GM23338 (cell line): ENCODE measurements around the gene STAC2. TPM values are rescaled to one million over a fixed set of nuclear protein-coding genes. Genes with fewer than 3 reads are reported as not detected.

Source experiments
- EZH2phosphoT487 ChIP-seq: fragments of 200-600 bp; sonication (generic); IDR thresholded peaks from one replicate; pipeline ENCODE4 v1.8.1; 2018; ENCODE audit warnings: antibody characterized with exemption; ENCODE audit not compliant: unreplicated experiment
- NANOG ChIP-seq: IDR thresholded peaks from 2 replicates; pipeline ENCODE4 v1.6.1; 2016; ENCODE audit warnings: antibody characterized with exemption, borderline replicate concordance
- polyA plus RNA-seq: library from polyadenylated mRNA; unstranded; fragments of >200 nt; fragmentation: Nextera tagmentation; extraction: Ambion mirVana; gene quantifications from 2 replicates; pipeline ENCODE4 v1.2.1, GENCODE V29; 2016
- total RNA-seq: library from RNA; depleted of rRNA; stranded (reverse); fragments of >200 nt; shearing (Covaris generic); gene quantifications from 2 replicates; pipeline ENCODE4 v1.2.3, GENCODE V29; 2014
- TF ChIP-seq, protein P1 (sequence below): fragments of 250-450 bp; sonication (Bioruptor Pico); IDR thresholded peaks from 2 replicates; pipeline ENCODE4 v1.5.0; 2020; ENCODE audit warnings: mild to moderate bottlenecking, moderate library complexity
- TF ChIP-seq, protein P2 (sequence below): IDR thresholded peaks from one replicate; pipeline ENCODE4 v1.6.1; 2018; ENCODE audit warnings: antibody characterized with exemption; ENCODE audit not compliant: unreplicated experiment

Gene STAC2
- total and polyA plus RNA-seq, 2 experiments from 2014 or later, result 1.9 to 3.1 TPM

DNA sequence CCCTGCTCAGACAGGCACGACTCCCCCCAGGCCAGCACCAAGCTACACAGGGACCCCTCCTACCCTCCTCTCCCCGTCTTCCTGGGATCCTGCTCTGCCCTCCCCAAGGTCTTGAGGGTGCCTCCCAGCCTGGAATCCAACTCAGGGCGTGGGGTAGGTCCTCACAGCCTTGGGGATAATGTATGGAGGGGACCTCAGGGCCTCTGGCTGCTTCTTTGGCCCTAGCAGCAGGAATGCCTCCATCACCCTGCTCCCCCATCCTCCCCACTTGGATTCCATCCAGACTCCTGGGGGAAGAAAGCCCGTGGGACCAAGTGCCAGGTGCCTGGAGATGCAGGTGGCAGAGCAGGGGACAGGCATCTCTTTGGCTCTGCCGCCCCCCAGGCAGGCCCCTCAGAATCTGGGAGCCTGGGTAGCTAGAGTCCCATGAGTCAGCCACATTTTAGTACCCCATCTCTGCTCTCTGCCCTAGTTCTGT, 10.7 kb upstream of the STAC2 start (continued):
- TF ChIP-seq, protein P1, sequence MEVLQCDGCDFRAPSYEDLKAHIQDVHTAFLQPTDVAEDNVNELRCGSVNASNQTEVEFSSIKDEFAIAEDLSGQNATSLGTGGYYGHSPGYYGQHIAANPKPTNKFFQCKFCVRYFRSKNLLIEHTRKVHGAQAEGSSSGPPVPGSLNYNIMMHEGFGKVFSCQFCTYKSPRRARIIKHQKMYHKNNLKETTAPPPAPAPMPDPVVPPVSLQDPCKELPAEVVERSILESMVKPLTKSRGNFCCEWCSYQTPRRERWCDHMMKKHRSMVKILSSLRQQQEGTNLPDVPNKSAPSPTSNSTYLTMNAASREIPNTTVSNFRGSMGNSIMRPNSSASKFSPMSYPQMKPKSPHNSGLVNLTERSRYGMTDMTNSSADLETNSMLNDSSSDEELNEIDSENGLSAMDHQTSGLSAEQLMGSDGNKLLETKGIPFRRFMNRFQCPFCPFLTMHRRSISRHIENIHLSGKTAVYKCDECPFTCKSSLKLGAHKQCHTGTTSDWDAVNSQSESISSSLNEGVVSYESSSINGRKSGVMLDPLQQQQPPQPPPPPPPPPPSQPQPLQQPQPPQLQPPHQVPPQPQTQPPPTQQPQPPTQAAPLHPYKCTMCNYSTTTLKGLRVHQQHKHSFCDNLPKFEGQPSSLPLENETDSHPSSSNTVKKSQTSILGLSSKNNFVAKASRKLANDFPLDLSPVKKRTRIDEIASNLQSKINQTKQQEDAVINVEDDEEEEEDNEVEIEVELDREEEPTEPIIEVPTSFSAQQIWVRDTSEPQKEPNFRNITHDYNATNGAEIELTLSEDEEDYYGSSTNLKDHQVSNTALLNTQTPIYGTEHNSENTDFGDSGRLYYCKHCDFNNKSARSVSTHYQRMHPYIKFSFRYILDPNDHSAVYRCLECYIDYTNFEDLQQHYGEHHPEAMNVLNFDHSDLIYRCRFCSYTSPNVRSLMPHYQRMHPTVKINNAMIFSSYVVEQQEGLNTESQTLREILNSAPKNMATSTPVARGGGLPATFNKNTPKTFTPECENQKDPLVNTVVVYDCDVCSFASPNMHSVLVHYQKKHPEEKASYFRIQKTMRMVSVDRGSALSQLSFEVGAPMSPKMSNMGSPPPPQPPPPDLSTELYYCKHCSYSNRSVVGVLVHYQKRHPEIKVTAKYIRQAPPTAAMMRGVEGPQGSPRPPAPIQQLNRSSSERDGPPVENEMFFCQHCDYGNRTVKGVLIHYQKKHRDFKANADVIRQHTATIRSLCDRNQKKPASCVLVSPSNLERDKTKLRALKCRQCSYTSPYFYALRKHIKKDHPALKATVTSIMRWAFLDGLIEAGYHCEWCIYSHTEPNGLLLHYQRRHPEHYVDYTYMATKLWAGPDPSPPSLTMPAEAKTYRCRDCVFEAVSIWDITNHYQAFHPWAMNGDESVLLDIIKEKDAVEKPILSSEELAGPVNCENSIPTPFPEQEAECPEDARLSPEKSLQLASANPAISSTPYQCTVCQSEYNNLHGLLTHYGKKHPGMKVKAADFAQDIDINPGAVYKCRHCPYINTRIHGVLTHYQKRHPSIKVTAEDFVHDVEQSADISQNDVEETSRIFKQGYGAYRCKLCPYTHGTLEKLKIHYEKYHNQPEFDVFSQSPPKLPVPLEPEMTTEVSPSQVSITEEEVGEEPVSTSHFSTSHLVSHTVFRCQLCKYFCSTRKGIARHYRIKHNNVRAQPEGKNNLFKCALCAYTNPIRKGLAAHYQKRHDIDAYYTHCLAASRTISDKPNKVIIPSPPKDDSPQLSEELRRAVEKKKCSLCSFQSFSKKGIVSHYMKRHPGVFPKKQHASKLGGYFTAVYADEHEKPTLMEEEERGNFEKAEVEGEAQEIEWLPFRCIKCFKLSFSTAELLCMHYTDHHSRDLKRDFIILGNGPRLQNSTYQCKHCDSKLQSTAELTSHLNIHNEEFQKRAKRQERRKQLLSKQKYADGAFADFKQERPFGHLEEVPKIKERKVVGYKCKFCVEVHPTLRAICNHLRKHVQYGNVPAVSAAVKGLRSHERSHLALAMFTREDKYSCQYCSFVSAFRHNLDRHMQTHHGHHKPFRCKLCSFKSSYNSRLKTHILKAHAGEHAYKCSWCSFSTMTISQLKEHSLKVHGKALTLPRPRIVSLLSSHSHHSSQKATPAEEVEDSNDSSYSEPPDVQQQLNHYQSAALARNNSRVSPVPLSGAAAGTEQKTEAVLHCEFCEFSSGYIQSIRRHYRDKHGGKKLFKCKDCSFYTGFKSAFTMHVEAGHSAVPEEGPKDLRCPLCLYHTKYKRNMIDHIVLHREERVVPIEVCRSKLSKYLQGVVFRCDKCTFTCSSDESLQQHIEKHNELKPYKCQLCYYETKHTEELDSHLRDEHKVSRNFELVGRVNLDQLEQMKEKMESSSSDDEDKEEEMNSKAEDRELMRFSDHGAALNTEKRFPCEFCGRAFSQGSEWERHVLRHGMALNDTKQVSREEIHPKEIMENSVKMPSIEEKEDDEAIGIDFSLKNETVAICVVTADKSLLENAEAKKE (CRISPR knock-in tag), result no peak
- TF ChIP-seq, protein P2, sequence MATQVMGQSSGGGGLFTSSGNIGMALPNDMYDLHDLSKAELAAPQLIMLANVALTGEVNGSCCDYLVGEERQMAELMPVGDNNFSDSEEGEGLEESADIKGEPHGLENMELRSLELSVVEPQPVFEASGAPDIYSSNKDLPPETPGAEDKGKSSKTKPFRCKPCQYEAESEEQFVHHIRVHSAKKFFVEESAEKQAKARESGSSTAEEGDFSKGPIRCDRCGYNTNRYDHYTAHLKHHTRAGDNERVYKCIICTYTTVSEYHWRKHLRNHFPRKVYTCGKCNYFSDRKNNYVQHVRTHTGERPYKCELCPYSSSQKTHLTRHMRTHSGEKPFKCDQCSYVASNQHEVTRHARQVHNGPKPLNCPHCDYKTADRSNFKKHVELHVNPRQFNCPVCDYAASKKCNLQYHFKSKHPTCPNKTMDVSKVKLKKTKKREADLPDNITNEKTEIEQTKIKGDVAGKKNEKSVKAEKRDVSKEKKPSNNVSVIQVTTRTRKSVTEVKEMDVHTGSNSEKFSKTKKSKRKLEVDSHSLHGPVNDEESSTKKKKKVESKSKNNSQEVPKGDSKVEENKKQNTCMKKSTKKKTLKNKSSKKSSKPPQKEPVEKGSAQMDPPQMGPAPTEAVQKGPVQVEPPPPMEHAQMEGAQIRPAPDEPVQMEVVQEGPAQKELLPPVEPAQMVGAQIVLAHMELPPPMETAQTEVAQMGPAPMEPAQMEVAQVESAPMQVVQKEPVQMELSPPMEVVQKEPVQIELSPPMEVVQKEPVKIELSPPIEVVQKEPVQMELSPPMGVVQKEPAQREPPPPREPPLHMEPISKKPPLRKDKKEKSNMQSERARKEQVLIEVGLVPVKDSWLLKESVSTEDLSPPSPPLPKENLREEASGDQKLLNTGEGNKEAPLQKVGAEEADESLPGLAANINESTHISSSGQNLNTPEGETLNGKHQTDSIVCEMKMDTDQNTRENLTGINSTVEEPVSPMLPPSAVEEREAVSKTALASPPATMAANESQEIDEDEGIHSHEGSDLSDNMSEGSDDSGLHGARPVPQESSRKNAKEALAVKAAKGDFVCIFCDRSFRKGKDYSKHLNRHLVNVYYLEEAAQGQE, result no peak
- TF ChIP-seq NANOG (no peak), EZH2phosphoT487 (no peak)
